Activated CD4-positive, alpha-beta T cell treated with anti-CD3 and anti-CD28 coated beads, Interleukin-2, amount 50 U/mL, for 4 hours (primary cell): ENCODE data around the gene PRKD1.
"Not testable (repeated sequence)": the region's sequence is repeated elsewhere in the genome, so short reads cannot be mapped to it uniquely, and the experiment has no call there.

Experiments used
- DNase-seq, 2 experiments: peaks; one replicate each; pipeline ENCODE4 v3.0.0-alpha.2; 2020

The PRKD1 gene

DNA sequence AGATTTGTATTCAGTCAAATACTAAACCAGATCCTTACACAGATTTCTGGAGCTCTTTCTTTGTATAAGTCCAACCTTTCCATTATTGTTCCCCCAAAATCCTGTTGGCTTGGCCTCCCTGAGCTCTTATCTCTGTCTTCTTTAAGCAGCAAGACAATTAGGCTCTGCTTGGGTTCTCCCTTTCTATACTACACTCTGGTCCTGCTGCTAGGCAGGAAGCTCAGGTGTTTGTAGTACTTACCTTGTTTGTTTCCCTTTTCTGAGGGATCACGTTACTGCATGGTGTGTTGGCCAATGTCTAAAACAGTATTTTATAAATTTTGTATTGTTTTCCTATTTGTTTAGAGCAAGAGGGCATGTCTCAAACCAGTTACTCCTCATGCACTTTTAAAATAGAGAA, 192.9 kb downstream of the PRKD1 start:
- no peak for DNase-seq

DNA sequence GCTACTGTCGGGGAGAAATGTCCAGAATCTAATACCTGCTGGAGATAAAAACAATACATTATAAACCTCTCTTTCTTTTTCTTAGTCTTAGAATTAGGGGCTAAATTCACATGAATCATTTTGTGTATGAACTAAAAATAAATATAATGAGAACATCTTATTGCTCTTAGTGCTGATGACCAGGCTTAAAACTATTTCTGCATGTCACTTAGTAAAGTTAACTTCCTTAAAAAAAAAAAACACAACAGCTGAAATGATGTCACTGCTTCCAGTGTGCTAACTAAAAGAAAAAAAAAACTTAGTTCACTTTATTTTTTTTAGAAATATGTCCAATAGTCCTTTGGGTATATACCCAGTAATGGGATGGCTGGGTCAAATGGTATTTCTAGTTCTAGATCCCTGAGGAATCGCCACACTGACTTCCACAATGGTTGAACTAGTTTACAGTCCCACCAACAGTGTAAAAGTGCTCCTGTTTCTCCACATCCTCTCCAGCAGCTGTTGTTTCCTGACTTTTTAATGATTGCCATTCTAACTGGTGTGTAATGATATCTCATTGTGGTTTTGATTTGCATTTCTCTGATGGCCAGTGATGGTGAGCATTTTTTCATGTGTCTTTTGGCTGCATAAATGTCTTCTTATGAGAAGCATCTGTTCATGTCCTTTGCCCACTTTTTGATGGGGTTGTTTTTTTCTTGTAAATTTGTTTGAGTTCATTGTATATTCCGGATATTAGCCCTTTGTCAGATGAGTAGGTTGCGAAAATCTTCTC, 200.9 kb downstream of the PRKD1 start:
- not testable (repeated sequence) for DNase-seq

DNA sequence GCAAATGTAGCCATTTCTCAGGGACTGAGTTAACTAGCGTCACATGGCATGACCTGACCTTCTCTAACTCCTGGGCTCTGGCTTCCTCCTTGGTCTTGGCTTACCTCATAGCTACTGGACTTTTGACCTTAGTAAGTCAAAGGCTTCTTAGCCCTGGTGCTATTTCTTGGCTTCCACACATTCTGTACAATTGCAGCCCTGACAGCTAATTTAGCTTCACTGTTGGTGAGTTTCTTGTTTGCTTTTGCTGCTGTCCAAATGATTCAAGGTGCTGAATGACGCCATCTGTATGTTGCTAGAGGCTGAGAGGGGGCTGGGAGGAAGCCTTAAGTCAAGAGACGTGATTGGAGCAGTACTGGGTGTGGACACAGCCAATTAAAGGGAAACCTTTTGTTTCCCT, 202.7 kb downstream of the PRKD1 start:
- DNase-seq: no peak

GRCh38 chr14:29722831-29723230, 204.8 kb downstream of the PRKD1 start:
- no peak for DNase-seq

- no peak for DNase-seq
Observed at GRCh38 chr14:29721586-29721985, 206.1 kb downstream of the PRKD1 start.

- DNase-seq: no peak
Observed at GRCh38 chr14:29717901-29718300, 209.7 kb downstream of the PRKD1 start.

- DNase-seq: no peak
Observed at GRCh38 chr14:29716150-29716549, 211.5 kb downstream of the PRKD1 start.

DNA sequence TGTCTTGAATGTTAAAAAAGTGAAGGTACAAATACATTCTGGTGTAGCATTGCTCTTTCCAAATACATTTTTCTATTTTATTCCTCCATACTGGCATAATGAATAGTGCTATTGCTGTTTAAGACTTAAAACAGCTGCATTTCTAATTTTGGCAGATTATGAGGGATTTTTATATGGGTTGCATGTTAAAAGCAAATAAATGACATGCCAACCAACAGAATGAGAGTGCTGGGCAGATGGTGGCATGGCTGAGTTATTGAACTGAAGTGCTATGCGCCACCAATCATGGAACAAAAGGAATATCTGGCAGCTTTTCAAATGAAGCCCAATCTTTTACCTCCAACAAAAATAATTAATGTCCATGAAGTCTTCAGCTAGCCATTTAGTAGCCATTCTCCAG, 215.0 kb downstream of the PRKD1 start:
- DNase-seq: no peak

GRCh38 chr14:29710015-29710414, 217.6 kb downstream of the PRKD1 start:
- DNase-seq: no peak

DNA sequence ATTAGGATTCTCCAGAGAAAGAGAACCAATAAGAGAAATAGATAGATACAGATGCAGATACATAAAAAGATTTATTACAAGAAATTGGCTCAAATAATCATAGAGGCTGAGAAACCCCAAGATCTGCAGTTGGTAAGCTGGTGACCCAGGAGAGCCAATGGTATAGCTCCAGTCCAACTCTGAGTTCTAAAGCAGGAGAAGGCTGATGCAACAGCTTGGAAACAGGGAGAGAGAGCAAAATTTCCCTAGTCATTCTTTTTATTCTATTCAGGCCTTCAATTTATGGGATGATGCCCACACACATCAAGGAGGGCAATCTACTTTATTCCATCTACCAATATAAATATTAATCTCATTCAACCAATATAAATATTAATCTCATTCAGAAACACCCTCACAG, 218.2 kb downstream of the PRKD1 start:
- no peak for DNase-seq

- DNase-seq: no peak
Observed at GRCh38 chr14:29706700-29707099, 220.9 kb downstream of the PRKD1 start.

DNA sequence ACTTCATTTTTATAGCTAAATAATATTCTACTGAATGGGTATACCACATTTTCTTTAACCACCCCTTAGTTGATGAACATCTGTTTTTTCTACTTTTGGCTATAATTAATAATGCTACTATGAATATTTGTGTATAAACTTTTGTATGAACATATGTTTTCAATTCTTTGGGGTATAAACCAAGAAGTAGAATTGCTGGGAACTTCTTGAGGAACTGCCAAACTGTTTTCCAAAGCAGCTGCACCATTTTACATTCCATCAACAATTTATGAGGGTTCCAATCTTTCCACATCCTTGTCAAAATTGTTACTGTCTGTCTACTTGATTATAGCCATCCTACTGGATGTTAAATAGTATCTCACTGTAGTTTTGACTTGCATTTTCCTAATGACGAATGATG, 221.8 kb downstream of the PRKD1 start:
- DNase-seq: no peak

DNA sequence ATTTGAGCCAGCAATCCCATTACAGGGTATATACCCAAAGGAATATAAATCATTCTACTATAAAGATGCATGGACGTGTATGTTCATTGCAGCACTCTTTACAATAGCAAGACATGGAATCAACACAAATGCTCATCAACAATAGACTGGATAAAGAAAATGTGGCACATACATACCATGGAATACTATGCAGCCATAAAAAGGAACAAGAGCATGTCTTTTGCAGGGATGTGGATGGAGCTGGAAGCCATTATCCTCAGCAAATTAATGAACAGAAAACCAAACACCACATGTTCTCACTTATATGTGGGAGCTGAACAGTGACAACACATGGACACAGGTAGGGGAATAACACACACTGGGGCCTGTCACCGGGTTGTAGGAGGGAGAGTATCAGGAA, 238.1 kb downstream of the PRKD1 start:
- DNase-seq: not testable (repeated sequence)

DNA sequence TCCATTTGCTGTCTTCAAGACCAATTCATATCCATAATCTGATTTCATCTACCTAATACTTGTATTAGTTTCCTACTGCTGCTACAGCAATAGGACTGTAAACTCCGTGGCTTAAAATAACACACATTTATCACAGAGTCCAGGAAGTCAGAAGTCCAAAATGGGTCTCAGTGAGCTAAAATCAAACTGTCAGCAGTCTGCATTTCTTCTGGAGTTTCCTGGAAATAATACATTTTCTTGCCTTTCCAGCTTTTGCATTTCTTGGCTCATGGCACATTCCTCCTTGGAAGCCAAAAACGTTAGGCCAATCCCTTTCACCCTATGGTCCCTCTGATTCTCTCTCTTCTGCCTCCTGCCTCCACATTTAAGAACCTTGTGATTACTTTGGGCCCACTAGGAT, 239.8 kb downstream of the PRKD1 start:
- DNase-seq: no peak

GRCh38 chr14:29687071-29687765, 240.4 kb downstream of the PRKD1 start:
- no peak for DNase-seq

DNA sequence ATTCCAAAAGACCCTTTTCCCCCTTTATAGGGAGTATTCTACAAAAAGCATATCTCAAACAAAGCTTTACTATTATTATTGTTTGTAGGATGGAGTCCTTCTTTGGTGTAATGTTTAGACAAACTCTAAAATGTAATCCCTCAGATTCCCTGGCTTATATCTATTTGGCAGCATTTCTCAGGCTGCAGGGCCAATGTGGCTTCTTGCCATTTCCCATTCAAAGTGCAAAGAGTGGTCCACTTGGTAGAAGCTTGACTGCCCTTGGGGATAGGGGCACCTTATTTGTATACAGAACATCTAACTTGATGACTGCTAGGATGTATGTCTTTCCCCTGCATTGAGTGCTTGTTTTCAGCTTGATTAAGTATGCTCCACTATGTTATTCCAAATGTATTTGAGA, 242.7 kb downstream of the PRKD1 start:
- DNase-seq: no peak

DNA sequence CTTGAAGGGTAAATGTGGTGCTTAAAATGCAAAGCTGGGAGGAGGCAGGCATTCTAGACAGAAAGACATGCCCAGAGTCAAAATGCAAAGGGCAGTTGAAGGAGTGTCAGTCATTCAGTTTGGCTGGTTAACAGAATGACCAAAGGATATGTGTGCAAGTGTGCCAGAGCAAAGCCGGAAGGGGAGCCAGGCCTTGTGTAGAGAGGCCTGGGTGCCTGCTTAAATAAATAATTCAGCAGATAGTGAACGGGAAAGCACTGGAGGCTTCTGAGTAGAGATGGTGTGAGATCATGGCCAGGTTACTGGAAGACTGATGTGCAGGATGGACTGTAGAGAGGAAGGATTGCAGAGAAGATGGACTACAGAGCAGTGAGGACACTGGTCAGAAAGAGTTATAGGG, 244.9 kb downstream of the PRKD1 start:
- DNase-seq: no peak

DNA sequence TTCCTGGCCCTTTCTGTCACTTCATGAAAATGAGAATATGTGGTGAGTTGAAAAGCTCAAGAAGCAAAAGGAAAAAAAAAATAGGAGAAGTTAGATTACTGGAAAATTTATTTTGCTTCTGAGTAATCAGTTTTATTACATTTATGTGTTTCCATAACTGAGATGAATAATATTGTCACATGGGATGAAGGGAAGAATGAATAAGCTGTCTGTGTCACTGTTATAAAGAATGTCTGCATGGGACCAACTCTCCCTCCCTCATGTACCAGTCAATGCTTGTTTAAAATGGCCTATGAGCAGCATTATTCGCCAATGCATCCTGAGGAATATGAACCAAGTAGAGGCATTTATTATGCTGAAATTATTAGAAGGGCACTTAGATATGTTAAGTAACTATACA, 246.3 kb downstream of the PRKD1 start:
- no peak for DNase-seq

GRCh38 chr14:29674566-29675285, 252.9 kb downstream of the PRKD1 start:
- DNase-seq: no peak

- no peak for DNase-seq
Observed at GRCh38 chr14:29672831-29673230, 254.8 kb downstream of the PRKD1 start.

- no peak for DNase-seq
Observed at GRCh38 chr14:29671034-29671433, 256.6 kb downstream of the PRKD1 start.

DNA sequence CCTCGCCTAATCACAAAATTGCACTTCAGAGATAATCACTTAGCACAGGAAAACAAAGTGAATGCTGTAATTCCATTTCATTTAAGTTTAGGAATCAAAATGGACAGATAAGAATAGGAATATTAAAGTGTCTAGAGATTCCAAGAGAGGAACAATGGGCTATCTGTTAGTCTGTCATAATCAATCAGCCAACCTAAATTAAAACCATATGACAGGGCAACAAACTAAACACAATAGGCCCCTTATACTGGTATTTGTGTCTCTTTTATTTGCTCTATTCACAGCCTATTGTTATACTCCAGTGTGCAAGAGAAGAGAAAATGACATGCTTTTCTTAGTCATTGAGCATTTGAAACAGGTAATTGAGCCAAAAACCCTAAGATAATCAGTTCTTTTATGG, 259.4 kb downstream of the PRKD1 start:
- no peak for DNase-seq

GRCh38 chr14:29664515-29664914, 263.1 kb downstream of the PRKD1 start:
- no peak for DNase-seq

- DNase-seq: no peak
Observed at GRCh38 chr14:29663281-29663801, 264.3 kb downstream of the PRKD1 start.
